GM18861 (cell line): Measurements from ENCODE around the gene HSPA2.

Experiments
- ATAC-seq: cut with Tn5 transposase; IDR thresholded peaks from one replicate; pipeline ENCODE4 v1.9.1; 2021; ENCODE audit not compliant: unreplicated experiment

HSPA2 gene

DNA sequence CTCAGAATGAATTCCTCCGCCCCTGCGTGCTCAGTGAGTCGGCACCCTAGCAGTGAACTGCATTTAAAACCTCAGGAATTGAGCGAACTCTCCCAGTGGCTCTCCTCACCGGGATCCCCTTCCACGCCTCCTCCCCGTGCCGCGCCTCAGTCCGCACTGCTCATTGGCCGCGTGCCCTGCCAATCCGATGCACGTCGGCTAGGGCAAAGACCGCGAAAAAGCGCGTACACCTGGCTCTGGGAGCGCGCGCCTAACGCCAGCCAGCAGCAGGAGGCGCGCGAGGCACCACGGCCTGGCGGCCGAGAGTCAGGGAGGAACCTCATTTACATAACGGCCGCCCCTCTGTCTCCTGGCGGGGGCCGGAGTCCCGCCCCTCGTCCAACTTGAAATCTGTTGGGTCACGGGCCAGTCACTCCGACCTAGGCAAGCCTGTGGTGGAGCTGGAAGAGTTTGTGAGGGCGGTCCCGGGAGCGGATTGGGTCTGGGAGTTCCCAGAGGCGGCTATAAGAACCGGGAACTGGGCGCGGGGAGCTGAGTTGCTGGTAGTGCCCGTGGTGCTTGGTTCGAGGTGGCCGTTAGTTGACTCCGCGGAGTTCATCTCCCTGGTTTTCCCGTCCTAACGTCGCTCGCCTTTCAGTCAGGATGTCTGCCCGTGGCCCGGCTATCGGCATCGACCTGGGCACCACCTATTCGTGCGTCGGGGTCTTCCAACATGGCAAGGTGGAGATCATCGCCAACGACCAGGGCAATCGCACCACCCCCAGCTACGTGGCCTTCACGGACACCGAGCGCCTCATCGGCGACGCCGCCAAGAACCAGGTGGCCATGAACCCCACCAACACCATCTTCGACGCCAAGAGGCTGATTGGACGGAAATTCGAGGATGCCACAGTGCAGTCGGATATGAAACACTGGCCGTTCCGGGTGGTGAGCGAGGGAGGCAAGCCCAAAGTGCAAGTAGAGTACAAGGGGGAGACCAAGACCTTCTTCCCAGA is at the start of gene HSPA2:
Gene HSPA2 (plus strand): TSS at position 534 of the 995 bp plus-strand sequence. CDS start 109 bp downstream, at position 643.
- peak; percentile 92 for ATAC-seq

DNA sequence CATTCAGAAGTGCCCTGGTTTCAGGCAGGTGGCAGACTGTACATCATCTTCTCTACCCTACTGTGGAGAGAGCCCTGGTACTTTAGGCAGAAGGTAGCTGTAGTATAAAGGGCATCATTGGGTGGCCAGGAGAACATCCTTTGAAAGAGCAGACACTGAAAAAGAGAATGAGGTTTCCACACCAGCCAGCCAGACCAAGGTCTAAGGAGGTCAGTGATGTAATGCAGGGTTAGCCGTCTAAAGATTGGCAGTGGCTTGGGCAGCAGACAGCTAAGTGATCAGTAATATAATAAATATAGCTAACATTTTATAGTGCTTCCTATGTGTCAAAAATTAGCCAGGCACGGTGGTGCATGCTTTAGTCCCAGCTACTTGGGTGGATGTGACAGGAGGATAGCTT is 48.9 kb upstream of the HSPA2 start:
- ATAC-seq: no peak

DNA sequence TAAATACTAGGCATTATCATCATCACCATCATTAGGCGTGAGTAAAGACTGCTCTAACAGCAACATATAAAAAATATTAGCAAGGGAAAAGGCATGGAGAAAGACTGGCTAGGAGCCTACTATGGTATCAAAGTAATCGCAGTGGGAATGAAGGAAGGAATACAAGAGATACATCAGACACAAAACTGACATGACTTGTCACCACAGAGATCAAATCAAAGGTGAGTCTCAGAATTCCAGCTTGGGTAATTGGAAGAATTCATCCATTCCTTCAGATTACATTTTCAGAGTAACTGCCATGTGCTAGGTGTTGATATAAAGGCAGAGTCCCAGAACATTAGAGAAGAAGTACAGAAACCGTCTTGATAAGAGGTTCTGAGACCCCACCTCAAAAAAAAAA is 47.1 kb upstream of the HSPA2 start:
- no peak for ATAC-seq

DNA sequence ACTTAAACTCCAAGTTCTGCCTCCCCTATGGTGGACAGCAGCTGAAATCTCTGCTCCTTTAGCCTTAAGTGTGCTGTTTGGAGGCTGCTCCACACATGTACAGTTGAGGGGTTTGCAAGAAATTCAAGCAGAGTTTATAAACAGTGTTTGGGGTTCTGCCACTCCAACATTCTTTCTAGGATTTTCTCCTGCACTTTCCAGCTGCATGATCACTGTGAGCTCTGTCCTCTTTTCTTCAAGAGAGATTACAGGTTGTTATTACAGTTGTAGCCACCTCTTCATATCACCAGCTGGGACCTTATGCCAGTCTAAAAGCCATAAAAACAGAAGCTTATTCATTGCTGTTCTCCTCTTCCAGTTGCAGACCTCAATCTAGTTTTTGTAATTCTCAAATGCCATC is 45.3 kb upstream of the HSPA2 start:
- ATAC-seq: no peak

DNA sequence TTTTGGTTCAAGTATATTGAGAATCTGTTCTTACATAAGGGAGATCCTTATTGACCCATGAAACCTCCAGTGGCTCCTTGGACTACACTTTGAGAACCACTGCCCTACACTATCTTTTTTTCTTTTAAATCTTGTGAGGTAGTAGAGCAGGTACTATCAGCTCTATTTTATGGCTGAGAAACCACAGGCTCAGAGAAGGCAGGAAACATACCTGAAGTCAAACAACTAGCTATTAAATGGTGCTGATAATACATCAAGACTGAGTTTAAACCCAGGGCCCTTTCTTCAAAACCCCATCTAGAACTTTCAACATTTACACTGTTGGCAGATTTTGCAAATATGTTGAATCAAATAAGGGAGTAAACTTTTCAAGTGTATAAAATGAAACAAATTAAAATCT is 43.8 kb upstream of the HSPA2 start:
- no peak for ATAC-seq

DNA sequence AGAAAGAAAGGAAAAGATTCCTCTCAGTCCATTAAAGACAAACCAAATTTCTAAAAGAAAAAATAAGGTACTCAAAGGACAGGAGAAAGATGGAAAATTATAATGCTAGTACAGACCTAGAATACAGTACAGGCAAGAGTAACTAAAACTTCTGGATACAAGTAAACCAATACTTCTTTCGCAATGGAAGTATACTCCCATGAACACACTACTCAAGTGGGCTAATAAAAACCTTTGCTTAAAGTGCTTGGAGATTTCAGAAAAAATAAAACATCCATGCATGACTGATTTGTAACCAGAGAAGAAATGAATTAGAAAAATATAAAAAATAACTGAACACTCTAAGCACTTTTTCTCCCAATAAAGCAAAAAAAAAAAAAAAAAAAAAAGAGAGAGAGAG is 40.5 kb upstream of the HSPA2 start:
- ATAC-seq: no peak

DNA sequence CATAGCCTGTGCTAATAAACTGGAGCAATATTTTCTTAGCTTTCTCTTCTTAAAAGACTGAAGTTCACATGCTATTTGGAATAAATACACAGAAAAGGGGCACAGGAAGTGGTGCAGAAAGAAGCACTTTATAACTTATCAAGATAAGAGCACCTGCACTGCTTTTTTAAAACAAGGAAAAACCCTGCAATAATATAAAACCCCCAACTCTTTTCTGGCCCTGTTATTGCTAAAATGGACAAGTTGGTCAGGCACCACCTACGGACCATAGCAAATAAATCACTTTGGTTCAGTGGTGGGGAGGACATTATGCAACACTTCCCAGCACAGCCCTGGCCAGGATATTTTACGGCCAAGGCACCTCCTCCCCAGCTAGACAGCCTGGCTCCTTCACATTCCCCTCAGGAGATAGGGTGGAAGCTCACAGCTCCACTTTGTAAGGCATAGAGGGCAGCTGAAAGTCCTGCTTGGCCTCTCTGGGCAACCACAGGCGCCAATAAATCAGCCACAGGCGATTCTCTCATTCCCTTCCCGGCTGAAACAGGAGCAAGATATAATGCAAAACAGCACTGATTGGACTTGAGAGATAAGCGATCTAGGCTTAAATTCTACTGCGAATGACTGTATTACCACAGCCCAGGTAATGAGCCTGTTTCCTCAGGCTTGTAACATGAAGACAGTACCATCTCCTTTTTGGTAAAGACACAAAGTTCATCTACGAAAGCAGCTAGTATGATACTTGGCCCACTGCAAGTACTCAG is 39.0 kb upstream of the HSPA2 start:
- no peak for ATAC-seq

DNA sequence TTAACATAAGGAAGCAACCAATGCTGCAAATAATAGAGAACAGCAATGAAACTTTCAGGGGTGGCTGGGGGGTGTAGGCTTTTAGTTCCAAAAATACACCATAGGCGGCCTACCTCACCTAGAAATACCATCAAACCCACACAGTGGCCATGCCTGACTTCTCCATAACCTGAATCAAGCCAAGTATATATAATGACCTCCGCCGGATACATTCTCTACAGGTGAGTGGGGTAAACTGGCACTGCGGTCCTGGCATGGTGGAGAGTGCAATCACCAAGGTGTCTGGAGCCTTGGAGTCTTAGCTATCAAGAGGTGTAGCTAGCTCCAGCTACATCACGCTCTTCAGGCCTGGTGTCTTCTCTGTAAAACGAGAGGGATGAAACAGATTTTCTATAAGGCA is 38.1 kb upstream of the HSPA2 start:
- ATAC-seq: no peak

DNA sequence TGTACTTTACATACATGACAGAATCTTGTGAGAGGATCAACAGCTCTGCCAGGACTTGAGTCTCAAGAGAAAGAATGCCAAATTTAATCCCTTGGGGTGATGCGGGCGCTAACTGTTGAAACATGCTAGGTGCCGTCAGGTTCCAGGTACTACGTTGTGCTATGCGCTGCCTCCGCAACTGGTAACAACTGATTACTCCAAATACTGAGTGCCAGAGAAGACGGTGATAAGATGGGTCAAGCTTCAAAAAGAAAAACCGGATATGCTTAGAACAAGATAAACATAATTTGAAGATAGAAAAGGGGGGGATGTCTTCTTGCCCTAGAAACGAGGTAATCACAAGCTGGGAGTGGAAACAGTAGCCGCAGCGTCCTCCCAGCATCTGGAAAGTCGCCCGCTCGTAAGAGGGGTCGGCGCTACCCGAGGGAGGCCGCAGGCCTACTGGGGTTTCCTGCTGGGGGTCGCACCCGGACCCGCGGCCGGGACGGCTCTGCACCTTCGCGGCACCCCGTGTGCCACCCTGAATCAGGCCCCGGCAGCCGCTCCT is 37.6 kb upstream of the HSPA2 start:
- ATAC-seq: no peak

DNA sequence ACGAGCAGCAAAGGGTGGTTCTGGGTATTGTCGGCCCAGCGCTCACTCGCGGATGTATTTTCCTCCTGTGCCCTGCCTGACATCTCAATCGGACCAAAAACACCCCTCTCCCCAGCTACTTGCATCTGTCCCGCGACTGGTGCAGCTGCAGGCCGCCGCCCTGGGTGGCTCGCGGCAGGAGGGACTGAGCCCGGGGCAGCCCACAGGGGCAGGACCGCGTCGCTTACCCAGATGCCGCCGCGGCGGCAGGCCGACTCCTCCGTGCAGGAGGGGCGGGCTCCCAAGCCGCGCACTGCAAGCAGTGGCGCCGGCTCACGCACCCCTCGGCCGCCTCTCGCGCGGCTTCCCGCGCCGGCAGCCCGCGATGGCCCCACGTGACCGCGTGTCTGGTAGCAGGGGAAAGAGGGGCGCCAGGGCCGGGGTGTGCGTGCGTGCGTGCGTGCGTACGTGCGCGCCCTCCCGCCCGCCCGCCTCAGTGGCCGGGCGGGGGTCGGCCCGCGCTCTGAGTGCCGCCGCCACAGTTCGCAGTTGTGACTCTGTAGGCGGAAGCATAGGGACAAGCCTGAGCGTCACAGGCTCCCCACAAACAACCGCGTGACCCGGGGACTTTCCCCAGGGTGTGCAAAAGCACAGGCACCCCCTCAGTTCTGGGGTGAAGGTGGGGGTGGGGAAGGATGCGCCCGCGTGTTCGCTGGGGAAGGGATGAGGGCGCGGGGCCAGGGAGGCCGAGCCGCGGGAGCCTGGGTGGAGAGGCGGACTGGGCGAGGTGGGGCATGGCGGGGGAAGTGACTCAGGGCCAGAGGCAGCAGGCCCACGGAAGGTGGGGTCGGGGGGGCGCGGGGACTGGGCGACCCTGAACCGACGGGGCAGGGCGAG is 36.9 kb upstream of the HSPA2 start, which contains the start of gene ZBTB25:
Gene ZBTB25 (minus strand): TSS at position 405 of the 876 bp plus-strand sequence. CDS start 13,305 bp downstream, outside the sequence.
- ATAC-seq: peak; percentile 59

DNA sequence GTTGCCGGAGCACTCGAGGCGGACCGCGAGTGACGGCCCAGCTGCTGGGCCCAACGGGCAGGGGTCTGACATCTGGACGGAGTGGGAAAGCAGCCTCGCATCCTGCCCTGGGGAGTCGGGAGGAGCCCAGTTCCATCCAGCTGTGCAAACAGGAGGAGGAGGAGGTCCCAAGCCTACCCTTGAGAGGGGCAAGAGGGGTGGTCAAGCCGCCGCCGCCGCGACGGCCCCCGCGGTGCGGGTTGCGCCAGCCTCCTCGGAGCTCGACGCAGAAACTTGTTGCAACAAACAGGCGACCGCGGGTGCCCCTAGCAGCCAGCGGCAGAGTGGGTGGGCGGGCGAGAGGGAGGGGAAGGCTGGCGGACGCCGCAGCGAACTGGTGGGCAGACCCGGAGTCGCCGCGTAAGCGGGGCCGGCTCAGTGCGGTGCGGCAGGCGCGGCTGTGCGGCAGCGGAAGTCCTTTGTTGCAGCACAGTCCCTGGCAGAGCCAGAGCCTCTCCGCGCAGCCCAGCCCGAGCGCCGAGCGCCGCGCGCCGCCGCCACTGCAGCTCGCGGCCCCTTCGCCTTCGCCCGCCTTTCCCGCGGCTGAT is 36.1 kb upstream of the HSPA2 start, which contains the start of gene ZBTB1:
Gene ZBTB1 (plus strand): TSS at position 461 of the 587 bp plus-strand sequence. CDS start 16,735 bp downstream, outside the sequence.
- ATAC-seq: peak; percentile 12

DNA sequence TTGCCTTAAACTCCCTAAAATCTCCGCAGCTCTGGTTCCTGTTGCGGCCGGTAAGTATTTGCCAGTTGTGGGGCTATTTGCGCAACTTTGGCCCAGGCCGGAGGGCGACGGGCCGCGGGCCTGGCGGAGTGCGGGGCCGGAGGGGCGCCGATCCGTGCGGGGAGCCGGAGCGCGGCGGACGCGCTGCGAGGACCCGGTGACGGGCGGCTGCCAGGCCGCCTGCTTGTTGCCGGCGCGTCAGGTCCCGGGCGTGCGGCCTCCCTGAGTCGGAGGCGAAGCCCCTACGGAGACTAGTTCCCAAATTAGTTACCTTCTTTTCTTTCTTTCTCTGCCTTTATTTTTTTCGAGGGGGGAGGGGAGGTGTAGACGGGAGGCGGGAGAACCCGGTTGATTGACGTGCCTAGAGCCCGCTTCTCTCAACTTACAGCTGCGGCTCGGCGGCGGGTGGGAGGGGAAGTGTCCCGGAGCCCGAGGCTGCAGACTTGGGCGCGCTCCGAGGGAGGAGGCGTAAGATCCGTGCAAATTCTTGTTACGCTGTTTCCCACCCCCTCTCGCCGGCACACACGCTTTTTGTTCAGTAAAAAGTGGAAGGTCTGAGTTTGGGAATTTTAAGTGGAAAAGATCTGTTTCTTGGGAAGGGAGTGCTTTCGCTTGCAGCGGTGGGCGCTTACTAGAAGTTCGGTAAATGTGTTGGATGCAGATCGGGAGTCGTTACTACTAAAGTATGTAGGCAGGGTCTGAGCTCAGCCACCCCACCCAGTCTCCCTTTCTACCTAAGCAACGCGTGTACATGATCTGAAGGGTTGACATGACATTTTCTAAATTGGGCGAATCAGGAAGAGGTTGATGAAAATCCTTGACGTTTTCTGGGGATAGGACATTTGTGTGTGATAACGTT is 35.4 kb upstream of the HSPA2 start:
- no peak for ATAC-seq

DNA sequence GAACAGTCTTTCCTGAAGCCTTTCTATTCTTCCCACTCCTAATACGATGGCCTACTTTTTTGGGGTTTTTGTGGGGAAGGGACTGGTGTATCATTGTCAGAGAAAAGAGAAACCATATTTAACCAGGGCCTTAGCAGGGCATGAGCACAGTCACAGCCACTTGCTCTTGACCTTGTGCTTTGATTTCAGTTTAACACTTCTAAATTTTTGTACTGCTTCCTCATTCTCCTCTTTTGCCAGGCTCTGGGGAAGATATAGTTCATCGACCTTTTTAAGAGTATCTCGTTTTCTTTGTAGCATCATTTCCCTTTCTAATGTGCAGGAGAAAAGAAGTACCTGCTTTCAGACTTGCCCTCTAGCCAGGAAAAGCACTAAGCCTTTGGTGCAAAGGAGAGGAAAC is 33.8 kb upstream of the HSPA2 start:
- no peak for ATAC-seq

DNA sequence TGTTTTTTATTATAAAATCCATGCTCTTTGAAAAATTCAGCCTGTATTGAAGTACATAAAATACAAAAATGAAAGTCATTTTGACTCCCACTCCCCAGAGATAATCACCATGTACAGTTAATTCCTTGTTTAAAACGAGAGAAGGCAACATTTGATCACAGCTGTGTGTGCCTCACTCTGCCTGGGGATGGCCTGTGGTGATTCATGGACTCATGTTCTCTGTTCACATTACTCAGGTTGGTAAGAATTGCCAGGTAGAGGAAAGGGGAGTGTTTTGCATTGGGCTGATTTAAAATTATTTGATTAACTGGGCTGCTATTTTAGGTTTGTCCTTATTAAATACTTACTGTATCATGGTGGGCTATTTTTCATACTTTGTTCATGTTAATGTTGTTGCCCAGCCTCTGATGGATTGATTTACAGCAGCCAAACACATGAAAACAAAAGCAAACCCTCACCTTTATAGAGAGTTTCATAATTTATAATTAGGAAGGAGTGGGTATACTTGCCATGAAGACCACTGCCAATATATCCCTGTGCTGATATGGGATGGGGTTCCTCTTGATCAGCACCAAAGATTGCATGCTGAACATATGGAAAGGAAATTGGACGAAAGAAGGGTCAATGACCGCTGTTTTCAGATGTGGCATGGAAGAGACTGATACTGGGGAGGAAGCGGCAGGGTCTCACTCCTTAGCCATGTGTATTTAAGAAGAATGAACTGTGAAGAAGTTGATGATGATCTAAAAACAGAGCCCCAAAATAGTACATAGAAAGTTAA is 33.0 kb upstream of the HSPA2 start:
- no peak for ATAC-seq

DNA sequence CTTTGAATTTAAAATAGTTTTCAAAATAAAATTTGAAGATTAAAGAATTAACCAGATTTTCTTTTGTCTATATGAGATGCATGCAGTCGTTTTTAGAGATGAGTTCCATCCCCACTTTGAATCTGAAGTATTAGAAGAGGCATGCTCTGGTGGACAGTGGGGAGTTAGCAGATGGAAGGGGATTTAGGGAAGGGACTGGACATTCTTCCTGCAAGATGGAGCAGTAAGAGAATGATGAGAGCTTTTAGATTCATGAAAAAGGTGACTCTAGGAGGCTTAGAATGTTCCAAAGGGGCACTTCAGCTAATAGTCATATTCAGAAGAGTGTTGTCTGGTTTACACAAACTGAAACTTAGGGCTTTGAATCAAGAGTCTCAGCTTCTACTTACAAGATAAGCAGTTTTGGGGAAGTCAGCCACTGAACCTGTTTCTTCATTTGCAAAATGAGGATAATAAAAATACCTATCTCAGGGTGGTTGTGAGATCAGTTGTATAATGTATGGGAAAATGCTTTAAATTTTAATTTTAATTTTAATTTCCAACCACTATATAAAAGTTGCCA is 32.2 kb upstream of the HSPA2 start:
- ATAC-seq: no peak

DNA sequence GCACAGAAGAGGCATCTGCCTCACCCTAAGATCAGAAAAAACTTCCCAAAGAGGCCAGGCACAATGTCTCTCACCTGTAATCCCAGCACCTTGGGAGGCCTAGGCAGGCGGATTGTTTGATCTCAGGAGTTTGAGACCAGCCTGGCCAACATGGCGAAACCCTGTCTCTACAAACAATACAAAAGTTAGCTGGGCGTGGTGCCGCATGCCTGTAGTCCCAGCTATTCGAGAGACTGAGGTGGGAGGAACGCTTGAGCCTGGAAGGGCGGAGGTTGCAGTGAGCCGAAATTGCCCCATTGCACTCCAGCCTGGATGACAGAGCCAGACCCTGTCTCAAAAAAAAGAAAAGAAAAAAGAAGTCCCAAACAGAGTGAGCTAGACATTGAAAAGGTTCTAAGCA is 31.5 kb upstream of the HSPA2 start:
- ATAC-seq: no peak

DNA sequence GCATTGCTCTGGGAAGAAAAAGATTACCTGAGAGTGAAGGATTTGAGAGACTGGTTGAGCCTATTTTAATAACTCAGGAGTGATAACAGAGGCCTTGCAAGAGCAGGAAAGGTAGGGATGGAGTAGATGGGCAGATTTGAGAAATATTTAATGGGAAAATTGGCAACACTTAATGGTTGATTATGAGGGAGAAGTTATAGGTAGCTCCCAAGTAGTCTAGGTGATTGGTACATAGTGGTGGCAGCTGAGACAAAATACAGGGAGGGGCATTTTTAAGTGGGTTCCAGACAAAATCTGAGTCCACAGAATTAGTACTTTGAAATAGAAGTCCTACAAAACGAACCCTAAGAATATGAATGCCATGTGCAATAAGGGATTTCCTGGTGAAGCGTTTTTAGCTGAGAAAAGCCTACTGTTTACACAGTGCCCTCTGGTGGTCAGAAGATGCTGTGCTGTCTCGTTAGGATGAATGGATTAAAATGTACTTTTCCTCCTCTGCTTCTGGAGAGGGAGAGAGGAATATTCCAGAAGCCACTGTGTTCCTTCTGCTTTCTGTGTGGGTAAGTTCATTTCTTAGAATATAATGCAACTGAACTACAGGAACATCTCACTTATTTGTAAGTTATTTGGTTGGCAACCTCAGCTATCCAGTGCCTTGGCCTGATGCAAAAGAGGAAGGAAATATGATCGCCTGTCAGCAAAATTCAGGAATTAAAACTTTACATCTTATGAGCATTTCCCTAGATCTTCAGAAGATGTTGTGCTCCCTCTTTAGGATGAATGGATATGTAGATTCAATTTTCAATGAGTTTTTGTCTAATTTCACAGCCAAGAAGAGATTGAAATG is 29.5 kb upstream of the HSPA2 start:
- ATAC-seq: no peak
